WERI-Rb-1 (cell line): ENCODE measurements around the gene CASQ2.

Source experiments
- DNase-seq: peaks from one replicate; pipeline ENCODE4 v3.0.0-alpha.2; 2020
- H3K27ac ChIP-seq: fragments of 250-450 bp; sonication (Bioruptor Pico); 2 replicates; pipeline ENCODE4 v1.5.1; 2020; ENCODE audit warnings: mild to moderate bottlenecking, moderate library complexity
- H3K27me3 ChIP-seq: fragments of 250-450 bp; sonication (Bioruptor Pico); 2 replicates; pipeline ENCODE4 v1.5.1; 2021; ENCODE audit warnings: mild to moderate bottlenecking, low read depth, moderate library complexity; ENCODE audit not compliant: insufficient read depth, severe bottlenecking
- H3K36me3 ChIP-seq: fragments of 250-450 bp; sonication (Bioruptor Pico); 2 replicates; pipeline ENCODE4 v1.5.1; 2020; ENCODE audit warnings: mild to moderate bottlenecking, moderate library complexity
- H3K4me3 ChIP-seq: 2 replicates; pipeline ENCODE4 v1.5.1; 2011; ENCODE audit warnings: low read depth, mild to moderate bottlenecking, control low read depth, low read length
- H3K9me3 ChIP-seq: fragments of 250-450 bp; sonication (Bioruptor Pico); 2 replicates; pipeline ENCODE4 v1.5.1; 2021; ENCODE audit warnings: mild to moderate bottlenecking, moderate library complexity; ENCODE audit not compliant: severe bottlenecking
- CTCF ChIP-seq: IDR thresholded peaks from 2 replicates; pipeline ENCODE4 v1.5.1; 2011; ENCODE audit warnings: low read depth, mild to moderate bottlenecking, control low read depth, inconsistent platforms, low read length

CASQ2 gene

GRCh38 chr1:115726161-115726560, 42.4 kb downstream of the CASQ2 start:
- TF ChIP-seq CTCF = no peak
- no peaks in the 10 kb centered on the region for H3K27me3 ChIP-seq
- no peaks in the 10 kb centered on the region for H3K36me3 ChIP-seq
- no peak overlapping the region for H3K4me3 ChIP-seq
- no peak overlapping the region for H3K27ac ChIP-seq
- no peaks in the 10 kb centered on the region for H3K9me3 ChIP-seq
- DNase-seq = no peak

- Histone ChIP-seq H3K4me3 (no peak overlapping the region), H3K36me3 (no peaks in the 10 kb centered on the region), H3K27ac (no peak overlapping the region), H3K27me3 (no peaks in the 10 kb centered on the region), H3K9me3 (no peaks in the 10 kb centered on the region)
- no peak for TF ChIP-seq CTCF
- no peak for DNase-seq
These were observed 42.9 kb downstream of the CASQ2 start for GRCh38 chr1:115725600-115725999.

GRCh38 chr1:115723756-115724155, 44.8 kb downstream of the CASQ2 start:
- no peak for TF ChIP-seq CTCF
- DNase-seq = no peak
- Histone ChIP-seq H3K27ac (no peak overlapping the region), H3K4me3 (no peak overlapping the region), H3K9me3 (no peaks in the 10 kb centered on the region), H3K27me3 (no peaks in the 10 kb centered on the region), H3K36me3 (no peaks in the 10 kb centered on the region)

- no peak overlapping the region for H3K4me3 ChIP-seq
- DNase-seq = no peak
- H3K9me3 ChIP-seq = no peaks in the 10 kb centered on the region
- H3K36me3 ChIP-seq = no peaks in the 10 kb centered on the region
- no peaks in the 10 kb centered on the region for H3K27me3 ChIP-seq
- no peak for TF ChIP-seq CTCF
- no peak overlapping the region for H3K27ac ChIP-seq
These were observed 46.3 kb downstream of the CASQ2 start for GRCh38 chr1:115722221-115722620.

- Histone ChIP-seq H3K4me3 (no peak overlapping the region), H3K9me3 (no peaks in the 10 kb centered on the region), H3K27me3 (no peaks in the 10 kb centered on the region), H3K36me3 (no peaks in the 10 kb centered on the region), H3K27ac (no peak overlapping the region)
- TF ChIP-seq CTCF = no peak
- DNase-seq = no peak
These were observed 49.2 kb downstream of the CASQ2 start for GRCh38 chr1:115719285-115719684.

- Histone ChIP-seq H3K4me3 (no peak overlapping the region), H3K36me3 (no peaks in the 10 kb centered on the region), H3K9me3 (no peaks in the 10 kb centered on the region), H3K27ac (no peak overlapping the region), H3K27me3 (no peaks in the 10 kb centered on the region)
- DNase-seq = no peak
- 0 out of 2 replicates have a peak, but pooled peaks have one; percentile 15 for TF ChIP-seq CTCF
These were observed 50.3 kb downstream of the CASQ2 start for GRCh38 chr1:115718011-115718754.
